HG02642 (cell line): ENCODE data around the gene EFCAB7.
A peak's percentile ranks its signal among the peaks of the same experiment; 100 is the strongest.

Source experiments
- ATAC-seq: cut with Tn5 transposase; IDR thresholded peaks from one replicate; pipeline ENCODE4 v1.9.1; 2021; ENCODE audit warnings: mild to moderate bottlenecking; ENCODE audit not compliant: unreplicated experiment, poor library complexity

The EFCAB7 gene

GRCh38 chr1:63601463-63601862, 78.1 kb downstream of the EFCAB7 start:
- ATAC-seq: no peak

GRCh38 chr1:63601912-63602311, 78.6 kb downstream of the EFCAB7 start:
- no peak for ATAC-seq

- ATAC-seq: no peak
Observed at GRCh38 chr1:63602629-63603028, 79.3 kb downstream of the EFCAB7 start.

- no peak for ATAC-seq
Observed at GRCh38 chr1:63603810-63604209, 80.5 kb downstream of the EFCAB7 start.

- ATAC-seq: no peak
Observed at GRCh38 chr1:63607322-63607721, 84.0 kb downstream of the EFCAB7 start.

- no peak for ATAC-seq
Observed at GRCh38 chr1:63611231-63611630, 87.9 kb downstream of the EFCAB7 start.

GRCh38 chr1:63612564-63612963, 89.2 kb downstream of the EFCAB7 start:
- no peak for ATAC-seq

- no peak for ATAC-seq
Observed at GRCh38 chr1:63612971-63613370, 89.6 kb downstream of the EFCAB7 start.

- peak; percentile 61 for ATAC-seq
Observed at GRCh38 chr1:63615768-63616420, 92.6 kb downstream of the EFCAB7 start.

GRCh38 chr1:63617450-63617849, 94.1 kb downstream of the EFCAB7 start:
- ATAC-seq: no peak

- ATAC-seq: no peak
Observed at GRCh38 chr1:63618011-63618410, 94.7 kb downstream of the EFCAB7 start.

GRCh38 chr1:63619558-63619957, 96.2 kb downstream of the EFCAB7 start:
- ATAC-seq: no peak

- ATAC-seq: no peak
Observed at GRCh38 chr1:63620671-63621070, 97.3 kb downstream of the EFCAB7 start.

- ATAC-seq: no peak
Observed at GRCh38 chr1:63621075-63621474, 97.8 kb downstream of the EFCAB7 start.

GRCh38 chr1:63621698-63622097, 98.4 kb downstream of the EFCAB7 start:
- ATAC-seq: no peak
